Keratinocyte (primary cell): ENCODE measurements around the gene GFOD1. TPM values are rescaled to one million over a fixed set of nuclear protein-coding genes. Genes with fewer than 3 reads are reported as not detected.

ENCODE experiments used
- DNase-seq: peaks from one replicate; pipeline ENCODE4 v3.0.0-alpha.2; 2011; ENCODE audit warnings: low read depth, missing footprints, low spot score
- FAIRE-seq: peaks from 2 replicates; lab custom pipeline; 2011; peaks lifted over from hg19 to GRCh38; lab: Jason Lieb, UNC
- H2AFZ ChIP-seq: 2 replicates; pipeline ENCODE4 v1.6.0; 2012; ENCODE audit warnings: low read length, control low read depth, inconsistent platforms; ENCODE audit not compliant: control insufficient read depth
- H3K27ac ChIP-seq: 2 replicates; pipeline ENCODE4 v1.5.1; 2011; ENCODE audit warnings: low read length; ENCODE audit not compliant: control insufficient read depth, insufficient read depth
- H3K27me3 ChIP-seq: 3 replicates; pipeline ENCODE4 v1.6.0; 2011; ENCODE audit warnings: low read length; ENCODE audit not compliant: control insufficient read depth, insufficient read depth; ENCODE audit errors: extremely low read depth
- H3K36me3 ChIP-seq, 2 experiments: 2 replicates in 1 of 2; 3 replicates in 1 of 2; pipeline ENCODE4 v1.5.1; 2011; ENCODE audit warnings: low read length in 2 of 2, mild to moderate bottlenecking in 1 of 2; ENCODE audit not compliant: control insufficient read depth in 2 of 2, insufficient read depth in 2 of 2; ENCODE audit errors: extremely low read depth in 1 of 2
- H3K4me1 ChIP-seq: 3 replicates; pipeline ENCODE4 v1.5.1; 2011; ENCODE audit warnings: low read length; ENCODE audit not compliant: control insufficient read depth, insufficient read depth; ENCODE audit errors: extremely low read depth
- H3K4me2 ChIP-seq: 3 replicates; pipeline ENCODE4 v1.6.0; 2011; ENCODE audit warnings: low read depth, low read length; ENCODE audit not compliant: control insufficient read depth, insufficient read depth; ENCODE audit errors: extremely low read depth
- H3K4me3 ChIP-seq, 3 experiments: fragments of 200-600 bp in 1 of 3; sonication (generic) in 1 of 3; 2 replicates in 2 of 3; 3 replicates in 1 of 3; pipeline ENCODE4 v1.5.1; 2011 to 2016; ENCODE audit warnings: low read length in 3 of 3, mild to moderate bottlenecking in 3 of 3, control low read depth in 2 of 3, inconsistent platforms in 1 of 3, low read depth in 1 of 3, mixed read lengths in 1 of 3, mixed run types in 1 of 3, moderate library complexity in 1 of 3; ENCODE audit not compliant: control insufficient read depth in 2 of 3, insufficient read depth in 2 of 3; ENCODE audit errors: extremely low read depth in 1 of 3
- H3K79me2 ChIP-seq: 2 replicates; pipeline ENCODE4 v1.6.0; 2012; ENCODE audit warnings: low read length; ENCODE audit not compliant: control insufficient read depth, insufficient read depth
- H3K9ac ChIP-seq: 3 replicates; pipeline ENCODE4 v1.6.0; 2011; ENCODE audit warnings: low read length; ENCODE audit not compliant: control insufficient read depth, insufficient read depth; ENCODE audit errors: extremely low read depth
- H3K9me1 ChIP-seq: 3 replicates; pipeline ENCODE4 v1.6.0; 2011; ENCODE audit warnings: low read length; ENCODE audit not compliant: control insufficient read depth, insufficient read depth; ENCODE audit errors: extremely low read depth
- H3K9me3 ChIP-seq: 2 replicates; pipeline ENCODE4 v1.5.1; 2012; ENCODE audit warnings: low read depth, low read length; ENCODE audit not compliant: control insufficient read depth
- H4K20me1 ChIP-seq: 3 replicates; pipeline ENCODE4 v1.6.0; 2011; ENCODE audit warnings: low read length; ENCODE audit not compliant: control insufficient read depth, insufficient read depth; ENCODE audit errors: extremely low read depth
- CTCF ChIP-seq, 3 experiments: IDR thresholded peaks in 1 of 3; conservative IDR thresholded peaks in 1 of 3; optimal IDR thresholded peaks in 1 of 3; 2 replicates in 2 of 3; 3 replicates in 1 of 3; pipeline versions ENCODE3 to v1.5.1; 2011; ENCODE audit warnings: low read length in 3 of 3, mild to moderate bottlenecking in 3 of 3, moderate library complexity in 2 of 3, control low read depth in 1 of 3, inconsistent platforms in 1 of 3; ENCODE audit not compliant: insufficient read depth in 2 of 3; ENCODE audit errors: extremely low read depth in 1 of 3
- EZH2 ChIP-seq: IDR thresholded peaks from one replicate; pipeline ENCODE4 v1.6.1; 2012; ENCODE audit warnings: inconsistent platforms, mild to moderate bottlenecking, low read length, moderate library complexity
- dilution Hi-C: fragments of 300-500 bp; cut with MboI; formaldehyde crosslinking; loops from one replicate; pipeline ENCODE4 v1.7.0; 2020; ENCODE audit warnings: low sequenced_read_pairs; ENCODE audit not compliant: extremely low pct_ligation_motif_present
- polyA plus RNA-seq, 5 experiments: library from polyadenylated mRNA; depleted of rRNA in 3 of 5; stranded (reverse) in 3 of 5; stranded (forward) in 1 of 5; unstranded in 1 of 5; fragments of >200 nt; gene quantifications; 1 replicate in 1 of 5; 2 replicates in 3 of 5; 3 replicates in 1 of 5; pipeline versions ENCODE4 v1.2.1 to v1.2.3, GENCODE V29; 2011 to 2012; ENCODE audit warnings: missing spikeins in 2 of 5, low read depth in 1 of 5, low replicate concordance in 1 of 5

GFOD1 gene
- polyA plus RNA-seq, 1 donor (not counting 4 experiments of a cell fraction or from before 2014, with no cell fraction given): 7.2 TPM

- dilution Hi-C loops: no loop called here
- Histone ChIP-seq H3K79me2 (no peaks in the 10 kb centered on the region), H4K20me1 (no peaks in the 10 kb centered on the region), H3K4me1 (peaks cover 33% of the 10 kb centered on the region), H3K9ac (no peak overlapping the region), H3K27ac (no peak overlapping the region), H3K9me1 (no peaks in the 10 kb centered on the region), H2AFZ (no peak overlapping the region), H3K27me3 (no peaks in the 10 kb centered on the region), H3K9me3 (no peaks in the 10 kb centered on the region), H3K4me2 (no peak overlapping the region), H3K36me3 (peaks cover 9 to 20% of the 10 kb centered on the region in 2 experiments), H3K4me3 (no peak overlapping the region)
- DNase-seq (no peak), FAIRE-seq (peak; percentile 20)
- TF ChIP-seq EZH2 (no peak), CTCF (optimal IDR thresholded peaks at IDR 0.05 in 1 of 3, IDR thresholded peaks at IDR 0.05 in 1 of 3, conservative IDR thresholded peaks at IDR 0.05 in 1 of 3; ENCODE audit: extremely low read depth in 1 of 3, insufficient read depth in 2 of 3, low read length in 3 of 3) (no peak)
These were observed 126.5 kb downstream of the GFOD1 start for GRCh38 chr6:13360671-13361540.

DNA sequence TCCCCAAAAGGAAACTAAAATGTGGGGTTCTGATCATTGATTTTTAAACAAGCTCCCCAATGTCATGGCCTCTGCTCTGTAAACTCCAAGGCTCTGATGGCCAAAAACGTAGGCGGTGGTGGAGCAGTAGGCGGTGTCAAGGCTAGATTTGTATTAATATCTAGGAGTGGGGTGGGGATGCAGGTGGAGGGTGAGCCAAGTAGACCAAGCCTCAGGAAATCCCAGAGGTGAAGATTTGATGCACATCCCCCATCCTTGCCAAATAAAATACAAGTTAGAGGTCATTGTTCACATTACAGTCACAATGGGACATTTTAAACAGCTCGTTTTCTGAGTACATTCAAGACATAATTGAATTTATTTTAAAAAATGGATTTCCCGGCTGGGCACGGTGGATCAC lies 128.1 kb downstream of the GFOD1 start:
- H2AFZ ChIP-seq: no peak overlapping the region
- no peak overlapping the region for H3K4me3 ChIP-seq
- H4K20me1 ChIP-seq: no peaks in the 10 kb centered on the region
- no peaks in the 10 kb centered on the region for H3K27me3 ChIP-seq
- TF ChIP-seq CTCF (optimal IDR thresholded peaks at IDR 0.05 in 1 of 3, IDR thresholded peaks at IDR 0.05 in 1 of 3, conservative IDR thresholded peaks at IDR 0.05 in 1 of 3; ENCODE audit: extremely low read depth in 1 of 3, insufficient read depth in 2 of 3, low read length in 3 of 3): no peak
- no peak for TF ChIP-seq EZH2
- H3K36me3 ChIP-seq: peaks cover 3 to 9% of the 10 kb centered on the region in 2 experiments
- H3K4me1 ChIP-seq: peaks cover 49% of the 10 kb centered on the region
- dilution Hi-C loops: no loop called here
- no peak overlapping the region for H3K4me2 ChIP-seq
- no peaks in the 10 kb centered on the region for H3K9me1 ChIP-seq
- H3K9ac ChIP-seq: no peak overlapping the region
- no peak for DNase-seq
- no peaks in the 10 kb centered on the region for H3K9me3 ChIP-seq
- FAIRE-seq: no peak
- H3K27ac ChIP-seq: no peak overlapping the region
- H3K79me2 ChIP-seq: no peaks in the 10 kb centered on the region
